CD8-positive, alpha-beta memory T cell (primary cell): Measurements from ENCODE around the gene NUBPL. TPM values are rescaled to one million over a fixed set of nuclear protein-coding genes. Genes with fewer than 3 reads are reported as not detected.
"Not testable (repeated sequence)": the region's sequence is repeated elsewhere in the genome, so short reads cannot be mapped to it uniquely, and the experiment has no call there.

Experiments used
- CTCF ChIA-PET: fragments of 350-600 bp; sonication (Branson Sonifier 250); formaldehyde crosslinking; loops from one replicate; lab custom pipeline; 2021; ENCODE audit warnings: antibody characterized with exemption; lab: Charles Lee
- POLR2A ChIA-PET: fragments of 350-600 bp; sonication (Branson Sonifier 250); formaldehyde crosslinking; loops from one replicate; lab custom pipeline; 2021; ENCODE audit warnings: antibody characterized with exemption; lab: Charles Lee
- DNase-seq, 5 donors: peaks; one replicate each; pipeline versions ENCODE4 v3.0.0 to v3.0.0-alpha.2; 2020 to 2022; ENCODE audit warnings: mixed read lengths in 1 of 5
- H3K27ac ChIP-seq: one replicate; pipeline ENCODE4 v1.7.0; 2013; ENCODE audit warnings: low read depth, mild to moderate bottlenecking, low read length, moderate library complexity
- H3K27me3 ChIP-seq: 2 replicates; pipeline ENCODE4 v1.7.0; 2013; ENCODE audit warnings: low read length, mild to moderate bottlenecking; ENCODE audit not compliant: insufficient read depth, poor library complexity, severe bottlenecking
- H3K36me3 ChIP-seq: 2 replicates; pipeline ENCODE4 v1.7.0; 2013; ENCODE audit warnings: mild to moderate bottlenecking, low read length, moderate library complexity; ENCODE audit not compliant: insufficient read depth
- H3K4me1 ChIP-seq: 2 replicates; pipeline ENCODE4 v1.7.0; 2013; ENCODE audit warnings: mild to moderate bottlenecking, low read length, moderate library complexity; ENCODE audit not compliant: insufficient read depth
- H3K4me3 ChIP-seq: 2 replicates; pipeline ENCODE4 v1.7.0; 2013; ENCODE audit warnings: mild to moderate bottlenecking, low read length
- H3K9me3 ChIP-seq: 2 replicates; pipeline ENCODE4 v1.7.0; 2013; ENCODE audit warnings: mild to moderate bottlenecking, low read length
- H3K27ac Mint-ChIP-seq, 8 donors: one replicate each; pipeline ENCODE4 v1.8.0; 2020 to 2021; ENCODE audit warnings: mixed read lengths in 8 of 8, mild to moderate bottlenecking in 6 of 8, inconsistent platforms in 3 of 8, moderate library complexity in 3 of 8
- H3K27me3 Mint-ChIP-seq, 2 donors: one replicate each; pipeline ENCODE4 v1.8.0; 2020 to 2021; ENCODE audit warnings: mixed read lengths in 2 of 2, mild to moderate bottlenecking in 1 of 2, moderate library complexity in 1 of 2
- H3K36me3 Mint-ChIP-seq, 3 donors: one replicate each; pipeline ENCODE4 v1.8.0; 2020 to 2021; ENCODE audit warnings: mixed read lengths in 3 of 3, inconsistent platforms in 1 of 3, mild to moderate bottlenecking in 1 of 3
- H3K4me1 Mint-ChIP-seq, 3 donors: one replicate each; pipeline ENCODE4 v1.8.0; 2020 to 2021; ENCODE audit warnings: mixed read lengths in 3 of 3, inconsistent platforms in 1 of 3, mild to moderate bottlenecking in 1 of 3
- H3K4me3 Mint-ChIP-seq, 7 donors: one replicate each; pipeline ENCODE4 v1.8.0; 2020 to 2021; ENCODE audit warnings: mixed read lengths in 7 of 7, mild to moderate bottlenecking in 6 of 7, moderate library complexity in 4 of 7, inconsistent platforms in 2 of 7
- H3K9me3 Mint-ChIP-seq, 5 donors: one replicate each; pipeline ENCODE4 v1.8.0; 2020 to 2022; ENCODE audit warnings: mixed read lengths in 5 of 5, mild to moderate bottlenecking in 3 of 5, moderate library complexity in 2 of 5, inconsistent platforms in 1 of 5
- polyA plus RNA-seq: library from polyadenylated mRNA; unstranded; fragments of 300-500 nt; fragmentation: Illumina TruSeq; gene quantifications from one replicate; pipeline ENCODE4 v1.2.3, GENCODE V29; 2021
- total RNA-seq, 2 experiments: library from RNA; stranded (reverse); gene quantifications; one replicate each; pipeline ENCODE4 v1.2.3, GENCODE V29; 2021

The NUBPL gene
- total and polyA plus RNA-seq, 3 experiments from 2014 or later: 5.2 to 13.0 (median 10.9) TPM

DNA sequence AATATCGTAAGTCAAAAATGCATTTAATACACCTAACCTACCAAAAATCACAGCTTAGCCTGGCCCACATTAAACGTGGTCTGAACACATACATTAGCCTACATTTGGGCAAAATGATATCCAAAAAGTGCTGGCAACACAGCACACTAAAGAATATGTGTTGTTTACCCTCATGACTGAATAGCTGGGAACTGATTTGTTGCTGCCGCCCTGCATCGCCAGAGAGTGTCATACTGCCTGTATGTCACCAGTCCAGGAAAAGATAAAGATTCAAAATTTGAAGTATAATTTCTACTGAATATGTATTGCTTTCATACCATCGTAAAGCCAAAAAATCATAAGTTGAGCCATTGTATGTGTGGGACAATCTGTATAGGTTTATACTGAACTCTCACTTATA is 157.8 kb downstream of the NUBPL start:
- DNase-seq: no peak
- Mint-ChIP-seq H3K36me3 (peaks cover 9 to 36% (median 11%) of the 10 kb centered on the region in 3 donors), H3K9me3 (peaks cover 0 to 14% (median 3%) of the 10 kb centered on the region in 5 donors), H3K27me3 (no peaks in the 10 kb centered on the region), H3K4me1 (peaks cover 0 to 2% (median 0%) of the 10 kb centered on the region in 3 donors), H3K4me3 (no peak overlapping the region), H3K27ac (no peak overlapping the region)
- CTCF ChIA-PET: no interaction called here
- Histone ChIP-seq H3K9me3 (no peaks in the 10 kb centered on the region), H3K27ac (no peak overlapping the region), H3K4me3 (no peak overlapping the region), H3K4me1 (no peaks in the 10 kb centered on the region), H3K36me3 (no peaks in the 10 kb centered on the region), H3K27me3 (no peaks in the 10 kb centered on the region)
- POLR2A ChIA-PET: no interaction called here

DNA sequence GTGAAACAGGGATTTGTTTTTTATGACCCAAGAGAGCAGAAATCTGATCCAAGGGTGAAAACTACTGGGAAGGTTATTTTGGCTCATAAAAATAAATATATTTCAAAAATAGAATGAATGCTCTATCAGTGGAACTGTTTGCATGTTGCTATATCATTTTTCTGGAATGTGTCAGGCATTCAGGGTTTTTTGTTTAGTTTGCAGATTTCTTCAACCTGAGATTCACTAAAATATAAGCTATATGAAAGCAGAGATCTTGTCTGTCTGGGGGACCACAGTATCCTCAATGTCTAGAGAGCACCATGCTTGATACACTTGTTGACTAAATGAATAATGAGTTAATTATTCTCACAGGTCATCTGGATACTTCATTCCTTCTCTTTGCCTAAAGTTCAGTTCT is 165.1 kb downstream of the NUBPL start:
- no peaks in the 10 kb centered on the region for H3K27me3 ChIP-seq
- H3K4me1 ChIP-seq: no peaks in the 10 kb centered on the region
- no peaks in the 10 kb centered on the region for H3K27me3 Mint-ChIP-seq
- ChIA-PET CTCF (no interaction called here), POLR2A (no interaction called here)
- DNase-seq: no peak
- H3K27ac Mint-ChIP-seq: no peak overlapping the region
- H3K9me3 Mint-ChIP-seq: peaks cover 10 to 39% (median 17%) of the 10 kb centered on the region in 5 donors
- H3K4me3 Mint-ChIP-seq: no peak overlapping the region
- H3K9me3 ChIP-seq: no peaks in the 10 kb centered on the region
- no peak overlapping the region for H3K27ac ChIP-seq
- peaks cover 12 to 49% (median 22%) of the 10 kb centered on the region in 3 donors for H3K36me3 Mint-ChIP-seq
- H3K4me1 Mint-ChIP-seq: peaks cover 0 to 2% (median 0%) of the 10 kb centered on the region in 3 donors
- no peaks in the 10 kb centered on the region for H3K36me3 ChIP-seq
- H3K4me3 ChIP-seq: no peak overlapping the region

DNA sequence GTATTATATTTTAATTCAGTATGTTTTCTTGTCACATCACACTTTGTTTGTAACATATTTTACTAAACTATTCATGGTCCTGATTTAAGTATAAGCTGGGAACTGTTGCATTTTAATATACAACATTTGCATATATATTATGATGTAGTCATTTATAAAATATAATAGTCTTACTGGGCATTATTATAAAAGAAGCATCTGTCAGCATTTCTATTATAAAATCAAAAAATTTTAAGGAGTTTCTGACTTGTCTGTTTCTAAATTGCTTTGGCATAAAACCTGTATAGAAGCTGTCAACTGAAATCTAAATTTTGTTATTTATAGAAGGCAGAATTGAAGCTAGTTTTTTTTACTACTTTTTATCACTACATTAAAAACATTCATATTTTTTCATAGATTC is 166.6 kb downstream of the NUBPL start:
- peaks cover 14 to 41% (median 25%) of the 10 kb centered on the region in 3 donors for H3K36me3 Mint-ChIP-seq

DNA sequence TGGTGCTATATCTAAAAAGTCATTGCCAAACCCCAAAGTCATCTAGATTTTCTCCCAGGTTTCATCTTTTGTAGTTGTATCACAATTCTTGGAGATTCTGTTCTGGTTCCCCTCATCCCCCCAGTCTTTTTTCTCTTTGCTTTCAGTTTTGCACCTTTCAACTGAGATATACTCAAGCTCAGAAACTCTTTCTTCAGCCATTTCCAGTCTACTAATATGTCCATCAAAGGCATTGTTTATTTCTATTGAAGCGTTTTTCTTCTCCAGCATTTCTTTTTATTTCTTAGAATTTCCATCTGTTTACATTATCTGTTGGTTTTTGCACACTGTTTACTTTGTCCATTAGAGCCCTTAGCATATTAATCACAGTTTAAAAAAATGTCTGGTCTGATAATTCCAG is 179.5 kb downstream of the NUBPL start:
- ChIA-PET POLR2A (no interaction called here), CTCF (no interaction called here)
- Mint-ChIP-seq H3K27me3 (no peaks in the 10 kb centered on the region), H3K4me3 (no peak overlapping the region), H3K9me3 (peaks cover 11 to 50% (median 21%) of the 10 kb centered on the region in 5 donors), H3K27ac (no peak overlapping the region), H3K4me1 (no peaks in the 10 kb centered on the region), H3K36me3 (peaks cover 16 to 50% (median 17%) of the 10 kb centered on the region in 3 donors)
- Histone ChIP-seq H3K9me3 (peaks cover 5% of the 10 kb centered on the region), H3K4me1 (no peaks in the 10 kb centered on the region), H3K4me3 (no peak overlapping the region), H3K36me3 (no peaks in the 10 kb centered on the region), H3K27ac (no peak overlapping the region), H3K27me3 (no peaks in the 10 kb centered on the region)
- no peak for DNase-seq

More for the DNA sequence above, 166.6 kb downstream of the NUBPL start:
- Mint-ChIP-seq H3K9me3 (peaks cover 11 to 40% (median 19%) of the 10 kb centered on the region in 5 donors), H3K4me1 (peaks cover 0 to 2% (median 0%) of the 10 kb centered on the region in 3 donors), H3K4me3 (no peak overlapping the region), H3K27ac (no peak overlapping the region), H3K27me3 (no peaks in the 10 kb centered on the region)
- Histone ChIP-seq H3K4me3 (no peak overlapping the region), H3K36me3 (no peaks in the 10 kb centered on the region), H3K9me3 (no peaks in the 10 kb centered on the region), H3K4me1 (no peaks in the 10 kb centered on the region), H3K27me3 (no peaks in the 10 kb centered on the region), H3K27ac (no peak overlapping the region)
- ChIA-PET POLR2A (no interaction called here), CTCF (no interaction called here)
- no peak for DNase-seq

DNA sequence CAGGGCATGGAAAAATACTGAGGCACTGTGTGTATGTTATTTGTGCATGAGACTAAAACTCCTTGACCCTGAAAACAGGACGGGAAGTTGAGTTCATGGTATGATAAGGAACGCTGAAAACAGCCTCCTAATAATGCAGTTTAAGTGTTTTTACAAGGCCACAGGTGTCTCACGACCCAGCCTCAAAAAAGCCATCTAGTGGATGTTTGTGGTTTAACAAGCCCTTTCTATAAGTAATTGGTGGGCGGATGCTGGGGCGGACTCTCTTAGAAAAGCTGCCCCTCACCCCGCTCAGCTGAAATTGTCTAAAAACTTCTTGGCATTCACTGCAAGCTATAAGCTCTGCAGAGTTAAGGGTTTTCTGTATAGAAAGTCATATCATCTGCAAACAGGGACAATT is 184.5 kb downstream of the NUBPL start:
- Histone ChIP-seq H3K4me1 (no peaks in the 10 kb centered on the region), H3K27ac (no peak overlapping the region), H3K4me3 (no peak overlapping the region), H3K27me3 (no peaks in the 10 kb centered on the region), H3K9me3 (peaks cover 19% of the 10 kb centered on the region), H3K36me3 (no peaks in the 10 kb centered on the region)
- Mint-ChIP-seq H3K4me1 (no peaks in the 10 kb centered on the region), H3K9me3 (peaks cover 41 to 78% (median 59%) of the 10 kb centered on the region in 5 donors), H3K27ac (no peak overlapping the region), H3K36me3 (peaks cover 8 to 70% (median 42%) of the 10 kb centered on the region in 3 donors), H3K4me3 (no peak overlapping the region), H3K27me3 (no peaks in the 10 kb centered on the region)
- ChIA-PET POLR2A (no interaction called here), CTCF (no interaction called here)
- no peak for DNase-seq

DNA sequence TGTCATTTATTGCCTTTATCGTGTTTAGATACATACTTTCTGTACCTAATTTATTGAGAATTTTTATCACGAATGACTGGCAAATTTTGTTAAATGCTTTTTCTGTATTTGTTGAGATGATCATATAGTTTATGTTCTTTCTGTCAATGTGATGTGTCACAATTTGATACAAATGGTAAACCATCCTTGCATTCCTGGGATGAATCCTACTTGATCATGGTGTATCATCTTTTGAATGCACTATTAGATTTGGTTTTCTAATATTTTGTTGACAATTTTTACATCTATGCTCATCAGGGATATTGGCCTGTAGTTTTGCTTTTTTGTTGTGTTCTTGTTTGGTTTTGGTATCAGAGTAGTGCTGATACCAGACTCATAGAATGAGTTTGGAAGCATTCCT is 185.1 kb downstream of the NUBPL start:
- ChIA-PET POLR2A (no interaction called here), CTCF (no interaction called here)
- no peak overlapping the region for H3K4me3 Mint-ChIP-seq
- no peaks in the 10 kb centered on the region for H3K36me3 ChIP-seq
- H3K9me3 Mint-ChIP-seq: peaks cover 42 to 77% (median 60%) of the 10 kb centered on the region in 5 donors
- no peak for DNase-seq
- H3K27ac ChIP-seq: no peak overlapping the region
- no peaks in the 10 kb centered on the region for H3K4me1 Mint-ChIP-seq
- H3K27ac Mint-ChIP-seq: no peak overlapping the region
- no peaks in the 10 kb centered on the region for H3K27me3 ChIP-seq
- no peak overlapping the region for H3K4me3 ChIP-seq
- peaks cover 8 to 70% (median 44%) of the 10 kb centered on the region in 3 donors for H3K36me3 Mint-ChIP-seq
- peaks cover 19% of the 10 kb centered on the region for H3K9me3 ChIP-seq
- no peaks in the 10 kb centered on the region for H3K27me3 Mint-ChIP-seq
- no peaks in the 10 kb centered on the region for H3K4me1 ChIP-seq

DNA sequence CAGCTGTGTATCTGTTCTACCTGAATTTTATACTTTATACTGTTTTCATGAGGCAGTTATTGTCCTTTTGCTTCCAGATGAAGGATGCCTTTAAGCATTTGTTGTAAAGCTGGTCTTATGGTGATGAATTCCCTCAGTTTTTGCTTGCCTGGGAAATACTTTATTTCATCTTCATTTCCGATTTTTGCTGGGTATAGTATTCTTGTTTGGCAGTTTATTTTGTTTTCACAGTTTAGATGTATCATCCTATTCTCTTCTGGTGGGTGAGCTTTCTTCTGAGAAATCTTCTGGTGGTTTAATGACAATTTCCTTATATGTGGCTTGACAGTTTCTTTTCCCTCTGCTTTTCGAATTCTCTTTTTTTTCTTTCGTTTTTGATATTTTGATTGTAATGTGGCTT is 188.1 kb downstream of the NUBPL start:
- no peaks in the 10 kb centered on the region for H3K27me3 ChIP-seq
- POLR2A ChIA-PET: no interaction called here
- no peaks in the 10 kb centered on the region for H3K36me3 ChIP-seq
- Mint-ChIP-seq H3K27me3 (no peaks in the 10 kb centered on the region), H3K4me3 (no peak overlapping the region), H3K4me1 (no peaks in the 10 kb centered on the region), H3K27ac (no peak overlapping the region), H3K36me3 (peaks cover 10 to 73% (median 50%) of the 10 kb centered on the region in 3 donors), H3K9me3 (peaks cover 37 to 76% (median 66%) of the 10 kb centered on the region in 5 donors)
- no peak overlapping the region for H3K27ac ChIP-seq
- no peak overlapping the region for H3K4me3 ChIP-seq
- no peak for DNase-seq
- CTCF ChIA-PET: no interaction called here
- H3K9me3 ChIP-seq: peaks cover 19% of the 10 kb centered on the region
- no peaks in the 10 kb centered on the region for H3K4me1 ChIP-seq

DNA sequence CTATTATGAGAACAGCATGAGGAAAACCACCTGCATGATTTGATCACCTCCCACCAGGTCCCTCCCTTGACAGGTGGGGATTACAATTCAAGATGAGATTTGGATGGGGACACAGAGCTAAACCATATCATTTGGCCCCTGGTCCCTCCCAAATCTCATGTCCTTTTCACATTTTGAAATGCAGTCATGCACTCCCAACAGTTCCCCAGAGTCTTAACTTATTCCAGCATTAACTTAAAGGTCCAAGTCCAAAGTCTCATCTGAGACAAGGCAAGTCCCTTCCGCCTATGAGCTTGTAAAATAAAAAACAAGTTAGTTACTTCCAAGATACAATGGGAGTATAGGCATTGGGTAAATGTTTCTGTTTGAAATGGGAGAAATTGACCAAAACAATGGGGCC is 189.8 kb downstream of the NUBPL start:
- CTCF ChIA-PET, H3K4me3 Mint-ChIP-seq, DNase-seq, H3K4me3 ChIP-seq, POLR2A ChIA-PET, H3K36me3 ChIP-seq, H3K27me3 Mint-ChIP-seq, H3K4me1 ChIP-seq, H3K27ac ChIP-seq, H3K4me1 Mint-ChIP-seq, H3K27ac Mint-ChIP-seq, H3K27me3 ChIP-seq: not testable (repeated sequence)
- H3K9me3 ChIP-seq: peaks cover 11% of the 10 kb centered on the region
- Mint-ChIP-seq H3K9me3 (peaks cover 35 to 69% (median 59%) of the 10 kb centered on the region in 5 donors), H3K36me3 (peaks cover 10 to 71% (median 49%) of the 10 kb centered on the region in 3 donors)
